NCI-H748 treated with DMSO at 0.1 percent for 48 hours (cell line): ENCODE measurements around the gene A4GNT.
"Not testable (repeated sequence)": the region's sequence is repeated elsewhere in the genome, so short reads cannot be mapped to it uniquely, and the experiment has no call there.

Experiments used
- DNase-seq: peaks from one replicate; lab custom pipeline; 2025; lab: John Stamatoyannopoulos, UW

Gene A4GNT

GRCh38 chr3:138132239-138132638 is at the start of gene A4GNT:
A4GNT (minus strand) TSS chr3:138132390; CDS start chr3:138131256, 1,134 bp downstream.
- no peak for DNase-seq

- DNase-seq: peak; percentile 68
Observed at GRCh38 chr3:138180375-138181029, 48.3 kb upstream of the A4GNT start.

- DNase-seq: peak; percentile 45
Observed at GRCh38 chr3:138174421-138175131, 42.4 kb upstream of the A4GNT start, which contains the start of gene DBR1. DBR1 (minus strand) TSS chr3:138174921; CDS start chr3:138174795, 126 bp downstream.

- no peak for DNase-seq
Observed at GRCh38 chr3:138173769-138174420, 41.7 kb upstream of the A4GNT start.

GRCh38 chr3:138172625-138173024 is 40.4 kb upstream of the A4GNT start:
- DNase-seq: no peak

GRCh38 chr3:138165061-138165460 is 32.9 kb upstream of the A4GNT start:
- DNase-seq: no peak

GRCh38 chr3:138157743-138158142 is 25.6 kb upstream of the A4GNT start:
- no peak for DNase-seq

GRCh38 chr3:138154534-138154933 is 22.3 kb upstream of the A4GNT start:
- no peak for DNase-seq

- DNase-seq: no peak
Observed at GRCh38 chr3:138148503-138148902, 16.3 kb upstream of the A4GNT start.

GRCh38 chr3:138142181-138142580 is 10.0 kb upstream of the A4GNT start:
- DNase-seq: not testable (repeated sequence)

GRCh38 chr3:138140940-138141339 is 8.8 kb upstream of the A4GNT start:
- DNase-seq: no peak

- DNase-seq: no peak
Observed at GRCh38 chr3:138139691-138140090, 7.5 kb upstream of the A4GNT start.

GRCh38 chr3:138137861-138138260 is 5.7 kb upstream of the A4GNT start:
- DNase-seq: no peak

- no peak for DNase-seq
Observed at GRCh38 chr3:138136201-138136600, 4.0 kb upstream of the A4GNT start.

GRCh38 chr3:138135833-138136194 is 3.6 kb upstream of the A4GNT start:
- no peak for DNase-seq

GRCh38 chr3:138135146-138135832 is 3.1 kb upstream of the A4GNT start:
- DNase-seq: no peak

- DNase-seq: no peak
Observed at GRCh38 chr3:138127636-138128365, 4.4 kb downstream of the A4GNT start.

GRCh38 chr3:138125548-138126221 is 6.5 kb downstream of the A4GNT start:
- no peak for DNase-seq

GRCh38 chr3:138124706-138125355 is 7.4 kb downstream of the A4GNT start:
- no peak for DNase-seq

GRCh38 chr3:138124188-138124587 is 8.0 kb downstream of the A4GNT start:
- no peak for DNase-seq

GRCh38 chr3:138119423-138119766 is 12.8 kb downstream of the A4GNT start:
- DNase-seq: no peak
